ENCODE data around the gene GSTM1.

DNA sequence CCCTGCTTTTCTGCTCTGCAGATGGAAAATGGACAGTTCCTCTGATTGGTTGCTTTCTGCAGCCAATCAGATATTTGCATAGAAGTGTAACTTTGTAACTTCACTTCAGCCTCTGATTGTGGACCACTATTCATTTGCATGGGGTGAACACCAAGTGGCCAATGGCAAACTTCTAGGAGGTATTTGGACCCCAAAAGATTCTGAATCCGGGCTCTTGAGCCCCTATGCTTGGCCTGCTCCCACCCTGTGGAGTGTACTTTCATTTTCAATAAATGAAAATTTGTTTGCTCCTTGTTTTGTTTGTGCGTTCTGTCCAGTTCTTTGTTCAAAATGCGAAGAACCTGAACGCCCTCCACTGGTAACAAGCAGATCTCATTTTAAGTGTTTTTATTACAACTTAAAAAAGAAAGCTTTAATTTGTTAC lies 38.1 kb upstream of the GSTM1 start:
- TF ChIP-seq CTCF (IDR thresholded peaks at IDR 0.05 in 8 of 11, conservative IDR thresholded peaks at IDR 0.05 in 3 of 11) (peak in 3 of 11 experiments; percentile 17 to 32 (median 18)), POLR2A (IDR thresholded peaks at IDR 0.05) (no peak), POLR2AphosphoS5 (IDR thresholded peaks at IDR 0.05) (no peak)
